T-helper 2 cell treated with Interferon-gamma antibody and Interleukin-4, amounts not matched to agents 5 μg/mL and 100 μg/mL, for 36 hours (primary cell): ENCODE measurements around the gene OR4D2.

Experiments used
- DNase-seq: peaks from one replicate; pipeline ENCODE4 v3.0.0; 2021; ENCODE audit warnings: low spot score
- H3K27ac Mint-ChIP-seq: one replicate; pipeline ENCODE4 v1.8.0; 2021; ENCODE audit warnings: mild to moderate bottlenecking, mixed read lengths
- H3K27me3 Mint-ChIP-seq: one replicate; pipeline ENCODE4 v1.8.0; 2021; ENCODE audit warnings: low read depth, mixed read lengths
- H3K36me3 Mint-ChIP-seq: one replicate; pipeline ENCODE4 v1.8.0; 2021; ENCODE audit warnings: low read depth, mixed read lengths
- H3K4me1 Mint-ChIP-seq: one replicate; pipeline ENCODE4 v1.8.0; 2021; ENCODE audit warnings: low read depth, mixed read lengths
- H3K4me3 Mint-ChIP-seq: one replicate; pipeline ENCODE4 v1.8.0; 2022; ENCODE audit warnings: mild to moderate bottlenecking, moderate library complexity, mixed read lengths
- H3K9me3 Mint-ChIP-seq: one replicate; pipeline ENCODE4 v1.8.0; 2021; ENCODE audit warnings: mixed read lengths

Gene OR4D2

GRCh38 chr17:58205936-58206335 lies 39.2 kb downstream of the OR4D2 start:
- Mint-ChIP-seq H3K27me3 (no peaks in the 10 kb centered on the region), H3K36me3 (peaks cover 1% of the 10 kb centered on the region), H3K27ac (no peak overlapping the region), H3K9me3 (no peaks in the 10 kb centered on the region), H3K4me1 (peaks cover 3% of the 10 kb centered on the region), H3K4me3 (no peak overlapping the region)
- no peak for DNase-seq

- H3K36me3 Mint-ChIP-seq: peaks cover 1% of the 10 kb centered on the region
- H3K4me3 Mint-ChIP-seq: no peak overlapping the region
- no peak for DNase-seq
- no peaks in the 10 kb centered on the region for H3K27me3 Mint-ChIP-seq
- peaks cover 5% of the 10 kb centered on the region for H3K4me1 Mint-ChIP-seq
- no peaks in the 10 kb centered on the region for H3K9me3 Mint-ChIP-seq
- H3K27ac Mint-ChIP-seq: no peak overlapping the region
These were observed 40.7 kb downstream of the OR4D2 start for GRCh38 chr17:58207451-58207850.

DNA sequence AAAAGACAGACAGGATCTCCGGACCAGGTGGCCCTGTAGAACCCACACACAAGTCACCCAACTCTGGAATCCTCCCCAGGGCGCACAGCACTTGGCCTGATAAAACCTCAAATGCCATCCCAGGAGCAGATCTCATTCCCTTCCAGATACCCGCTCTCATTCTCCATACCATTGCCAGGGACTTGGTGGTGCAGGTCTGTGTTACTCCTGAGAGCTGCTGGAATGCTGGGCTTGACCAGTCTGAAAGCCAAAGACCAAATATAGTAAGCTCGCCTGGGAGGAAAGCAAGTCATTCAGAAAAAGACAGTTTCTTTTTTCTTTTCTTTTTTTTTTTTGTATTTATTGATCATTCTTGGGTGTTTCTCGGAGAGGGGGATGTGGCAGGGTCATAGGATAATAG lies 41.6 kb downstream of the OR4D2 start:
- DNase-seq: no peak
- H3K36me3 Mint-ChIP-seq: peaks cover 1% of the 10 kb centered on the region
- no peaks in the 10 kb centered on the region for H3K9me3 Mint-ChIP-seq
- H3K4me3 Mint-ChIP-seq: no peak overlapping the region
- H3K27me3 Mint-ChIP-seq: no peaks in the 10 kb centered on the region
- peaks cover 5% of the 10 kb centered on the region for H3K4me1 Mint-ChIP-seq
- no peak overlapping the region for H3K27ac Mint-ChIP-seq

GRCh38 chr17:58210922-58211321 lies 44.1 kb downstream of the OR4D2 start:
- no peak for DNase-seq
- Mint-ChIP-seq H3K4me1 (peaks cover 5% of the 10 kb centered on the region), H3K36me3 (peaks cover 1% of the 10 kb centered on the region), H3K9me3 (no peaks in the 10 kb centered on the region), H3K27me3 (no peaks in the 10 kb centered on the region), H3K4me3 (no peak overlapping the region), H3K27ac (no peak overlapping the region)

GRCh38 chr17:58215685-58216084 lies 48.9 kb downstream of the OR4D2 start:
- H3K27me3 Mint-ChIP-seq: no peaks in the 10 kb centered on the region
- H3K9me3 Mint-ChIP-seq: no peaks in the 10 kb centered on the region
- H3K4me1 Mint-ChIP-seq: peaks cover 15% of the 10 kb centered on the region
- DNase-seq: no peak
- no peak overlapping the region for H3K27ac Mint-ChIP-seq
- H3K36me3 Mint-ChIP-seq: no peaks in the 10 kb centered on the region
- no peak overlapping the region for H3K4me3 Mint-ChIP-seq

DNA sequence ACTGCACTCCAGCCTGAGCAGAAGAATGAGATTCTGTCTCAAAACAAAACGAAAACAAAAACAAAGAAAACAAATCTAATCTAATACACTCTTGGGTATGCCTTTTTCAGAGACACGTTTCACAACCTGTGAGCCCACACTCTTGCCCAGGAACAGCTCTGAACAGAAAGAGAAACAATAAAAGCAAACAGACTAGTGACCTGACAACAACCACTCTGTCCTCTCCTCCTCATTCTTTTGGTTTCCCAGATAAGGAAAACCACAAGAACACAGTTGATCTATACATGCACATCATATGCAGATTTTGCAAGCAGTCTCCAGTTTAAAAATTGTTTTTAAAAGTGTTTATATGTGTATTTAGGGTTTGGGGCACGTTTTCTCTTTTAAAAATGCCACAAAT lies 51.0 kb downstream of the OR4D2 start:
- peak overlapping the region; percentile 45 for H3K27ac Mint-ChIP-seq
- peaks cover 13% of the 10 kb centered on the region for H3K4me1 Mint-ChIP-seq
- H3K4me3 Mint-ChIP-seq: peak overlapping the region; percentile 57
- H3K36me3 Mint-ChIP-seq: no peaks in the 10 kb centered on the region
- H3K9me3 Mint-ChIP-seq: no peaks in the 10 kb centered on the region
- no peak for DNase-seq
- no peaks in the 10 kb centered on the region for H3K27me3 Mint-ChIP-seq

DNA sequence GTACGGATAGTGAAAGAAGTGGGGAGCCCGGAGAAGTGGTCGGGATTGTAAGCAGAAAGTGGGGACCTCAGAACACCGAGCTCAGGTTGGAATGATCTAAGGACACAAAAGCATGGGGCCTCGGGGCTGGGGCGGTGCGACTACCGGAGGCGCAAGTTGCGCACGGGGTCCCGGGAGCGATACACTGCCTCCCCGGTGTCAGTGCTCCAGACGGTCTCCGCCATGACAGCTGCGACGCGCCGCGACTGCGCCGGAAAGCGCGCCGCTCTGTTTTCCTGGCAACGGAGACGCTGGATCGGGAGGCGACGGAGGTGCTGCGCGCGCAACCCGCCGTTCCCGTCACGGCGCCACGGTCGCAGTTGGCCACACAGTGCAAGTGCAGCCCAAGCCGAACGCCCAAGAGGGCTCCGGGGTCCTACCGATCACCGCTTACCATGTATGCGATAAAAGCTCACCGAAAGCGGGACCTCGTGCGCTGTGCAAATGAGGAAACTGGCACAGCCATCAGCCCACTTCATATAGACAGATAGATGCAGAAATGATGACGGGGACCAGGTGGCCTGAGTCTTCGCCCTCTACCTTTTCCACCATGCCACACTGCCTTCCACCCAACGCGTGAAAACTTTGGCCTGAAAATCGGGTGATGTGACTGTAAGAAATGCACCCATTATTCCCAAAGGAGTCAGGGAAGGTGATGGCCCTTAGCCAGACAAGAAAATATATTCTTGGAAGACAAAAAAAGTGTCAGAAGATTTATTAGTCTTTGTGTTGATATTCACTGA lies 52.4 kb downstream of the OR4D2 start, which contains the start of gene MKS1:
Gene MKS1, minus strand, starts transcription at position 249 of the 782 bp plus-strand sequence. Its CDS starts 25 bp downstream, at position 224.
- Mint-ChIP-seq H3K27me3 (peaks cover 3% of the 10 kb centered on the region), H3K4me1 (peaks cover 14% of the 10 kb centered on the region), H3K9me3 (no peaks in the 10 kb centered on the region), H3K4me3 (peak within 1 kb of the TSS; percentile 91), H3K27ac (peak within 1 kb of the TSS; percentile 95), H3K36me3 (no peaks in the 10 kb centered on the region)
- peak; percentile 97 for DNase-seq

GRCh38 chr17:58219789-58220183 lies 53.0 kb downstream of the OR4D2 start:
- Mint-ChIP-seq H3K36me3 (no peaks in the 10 kb centered on the region), H3K4me3 (peak overlapping the region; percentile 91)
- no peak for DNase-seq

More at GRCh38 chr17:58219789-58220183, 53.0 kb downstream of the OR4D2 start:
- H3K27ac Mint-ChIP-seq: peak overlapping the region; percentile 95
- H3K9me3 Mint-ChIP-seq: no peaks in the 10 kb centered on the region
- H3K4me1 Mint-ChIP-seq: peaks cover 16% of the 10 kb centered on the region
- peaks cover 5% of the 10 kb centered on the region for H3K27me3 Mint-ChIP-seq
